Measurements from ENCODE around the gene SYCE3.
"Not testable (repeated sequence)": the region's sequence is repeated elsewhere in the genome, so short reads cannot be mapped to it uniquely, and the experiment has no call there.

Gene SYCE3

GRCh38 chr22:50529416-50529896 is 33.3 kb downstream of the SYCE3 start:
- no peak for DNase-seq

GRCh38 chr22:50528682-50529415 is 33.9 kb downstream of the SYCE3 start:
- no peak for DNase-seq

- no peak for DNase-seq
Observed at GRCh38 chr22:50527921-50528681, 34.6 kb downstream of the SYCE3 start.

- no peak for DNase-seq
Observed at GRCh38 chr22:50526834-50527801, 35.6 kb downstream of the SYCE3 start.

GRCh38 chr22:50526108-50526833 is 36.4 kb downstream of the SYCE3 start:
- DNase-seq = peak; percentile 66

- no peak for DNase-seq
Observed at GRCh38 chr22:50525858-50526107, 36.9 kb downstream of the SYCE3 start.

GRCh38 chr22:50525104-50525857 is 37.4 kb downstream of the SYCE3 start, which contains the start of gene SCO2:
Gene SCO2 (minus strand): TSS chr22:50525598. CDS start chr22:50524411, 1,187 bp downstream.
- peak; percentile 96 for DNase-seq

GRCh38 chr22:50524676-50525103 is 38.0 kb downstream of the SYCE3 start:
- DNase-seq = no peak

- DNase-seq = no peak
Observed at GRCh38 chr22:50523806-50524675, 38.7 kb downstream of the SYCE3 start.

GRCh38 chr22:50523458-50523805 is 39.3 kb downstream of the SYCE3 start:
- no peak for DNase-seq

- DNase-seq = no peak
Observed at GRCh38 chr22:50522806-50523438, 39.8 kb downstream of the SYCE3 start.

- DNase-seq = no peak
Observed at GRCh38 chr22:50522208-50522805, 40.4 kb downstream of the SYCE3 start.

- DNase-seq = no peak
Observed at GRCh38 chr22:50521710-50522109, 41.0 kb downstream of the SYCE3 start.

- DNase-seq = no peak
Observed at GRCh38 chr22:50520826-50521453, 41.8 kb downstream of the SYCE3 start.

GRCh38 chr22:50520184-50520583 is 42.5 kb downstream of the SYCE3 start:
- DNase-seq = not testable (repeated sequence)

- no peak for DNase-seq
Observed at GRCh38 chr22:50519151-50519550, 43.6 kb downstream of the SYCE3 start.

- DNase-seq = no peak
Observed at GRCh38 chr22:50518606-50519005, 44.1 kb downstream of the SYCE3 start.

GRCh38 chr22:50517495-50518260 is 45.0 kb downstream of the SYCE3 start:
- DNase-seq = no peak

All from effector CD8-positive, alpha-beta T cell (primary cell).